Esophagus (tissue), 2 donors: ENCODE data around the gene DGKG. TPM values are rescaled to one million over a fixed set of nuclear protein-coding genes. Genes with fewer than 3 reads are reported as not detected.

Experiments used
- polyA plus RNA-seq, 2 donors: library from polyadenylated mRNA; stranded (reverse); fragments of 200-250 nt; gene quantifications; one replicate each; pipeline ENCODE4 v1.2.3, GENCODE V29; 2013
- donor health status: healthy with polysubstance abuse.
- donor health status: Bipolar disorder and iron deficiency.

The DGKG gene
- polyA plus RNA-seq, 2 donors: 0.88 to 1.6 TPM

Other genes with a start within 250 kb of the DGKG start
- gene CRYGS, start 182.1 kb upstream of the DGKG start, polyA plus RNA-seq: 1 to 10 TPM; 1.4 to 5.0 TPM
- gene TBCCD1, start 205.1 kb upstream of the DGKG start, polyA plus RNA-seq: 1 to 10 TPM; 2.7 to 4.4 TPM
- gene DNAJB11, start 208.5 kb upstream of the DGKG start, polyA plus RNA-seq: 10 to 100 TPM; 30.7 to 43.4 TPM